Choroid plexus epithelial cell (primary cell): Measurements from ENCODE around the gene ITGB7.
"Not testable (repeated sequence)": the region's sequence is repeated elsewhere in the genome, so short reads cannot be mapped to it uniquely, and the experiment has no call there.

Source experiments
- DNase-seq: peaks from one replicate; pipeline ENCODE4 v3.0.0-alpha.2; 2010; ENCODE audit warnings: low read depth
- H3K4me3 ChIP-seq: 2 replicates; pipeline ENCODE4 v1.5.1; 2011; ENCODE audit warnings: low read depth, mild to moderate bottlenecking, control low read depth, low read length, moderate library complexity
- TF ChIP-seq, protein P1 (sequence below): conservative IDR thresholded peaks from 2 replicates; pipeline ENCODE4 v1.5.1; 2011; ENCODE audit warnings: low read depth, mild to moderate bottlenecking, control low read depth, inconsistent platforms, low read length, moderate library complexity

Gene ITGB7

DNA sequence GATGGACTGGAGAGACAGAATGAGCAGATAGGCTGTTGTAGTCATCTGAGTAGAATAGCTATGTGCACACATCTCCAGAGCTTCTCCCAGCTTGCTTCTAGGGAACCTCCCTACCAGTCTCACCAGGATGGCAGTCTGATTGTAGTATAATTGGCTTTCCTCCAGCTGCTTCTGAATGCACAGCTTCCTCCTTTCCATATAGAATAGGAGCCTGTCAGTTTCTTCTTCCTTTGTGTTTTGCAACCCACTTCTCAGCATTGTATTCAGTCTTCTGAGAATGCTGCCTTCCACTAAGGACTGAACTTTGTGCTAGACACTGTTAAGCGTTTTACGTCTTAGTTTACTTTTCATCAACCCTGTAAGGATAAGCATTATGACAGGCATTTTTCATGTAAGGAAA is 24.1 kb downstream of the ITGB7 start:
- TF ChIP-seq, protein P1, sequence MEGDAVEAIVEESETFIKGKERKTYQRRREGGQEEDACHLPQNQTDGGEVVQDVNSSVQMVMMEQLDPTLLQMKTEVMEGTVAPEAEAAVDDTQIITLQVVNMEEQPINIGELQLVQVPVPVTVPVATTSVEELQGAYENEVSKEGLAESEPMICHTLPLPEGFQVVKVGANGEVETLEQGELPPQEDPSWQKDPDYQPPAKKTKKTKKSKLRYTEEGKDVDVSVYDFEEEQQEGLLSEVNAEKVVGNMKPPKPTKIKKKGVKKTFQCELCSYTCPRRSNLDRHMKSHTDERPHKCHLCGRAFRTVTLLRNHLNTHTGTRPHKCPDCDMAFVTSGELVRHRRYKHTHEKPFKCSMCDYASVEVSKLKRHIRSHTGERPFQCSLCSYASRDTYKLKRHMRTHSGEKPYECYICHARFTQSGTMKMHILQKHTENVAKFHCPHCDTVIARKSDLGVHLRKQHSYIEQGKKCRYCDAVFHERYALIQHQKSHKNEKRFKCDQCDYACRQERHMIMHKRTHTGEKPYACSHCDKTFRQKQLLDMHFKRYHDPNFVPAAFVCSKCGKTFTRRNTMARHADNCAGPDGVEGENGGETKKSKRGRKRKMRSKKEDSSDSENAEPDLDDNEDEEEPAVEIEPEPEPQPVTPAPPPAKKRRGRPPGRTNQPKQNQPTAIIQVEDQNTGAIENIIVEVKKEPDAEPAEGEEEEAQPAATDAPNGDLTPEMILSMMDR, result no peak
- DNase-seq, result no peak
- no peak overlapping the region for H3K4me3 ChIP-seq

DNA sequence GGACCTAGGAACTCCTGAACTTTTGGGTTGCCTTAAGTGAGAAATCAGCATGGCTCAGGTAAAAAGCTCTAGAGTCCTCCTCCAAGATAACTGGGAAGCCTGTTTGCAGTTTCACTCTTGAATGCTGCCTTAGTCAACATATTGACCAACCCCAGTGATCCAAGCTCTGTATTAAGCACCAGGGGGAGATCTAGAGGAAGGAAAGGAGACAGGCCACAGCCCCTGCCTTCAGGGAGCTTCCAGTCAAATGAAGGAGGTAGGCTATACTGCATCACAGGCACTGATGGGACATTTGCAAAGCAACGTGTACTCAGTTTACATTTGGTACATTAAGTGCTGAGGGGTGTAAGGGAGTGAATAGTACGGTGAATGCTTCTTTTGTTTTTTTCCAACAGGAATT is 25.1 kb downstream of the ITGB7 start:
- peak overlapping the region; percentile 86 for H3K4me3 ChIP-seq
- TF ChIP-seq, protein P1, result peak; percentile 5
- no peak for DNase-seq

DNA sequence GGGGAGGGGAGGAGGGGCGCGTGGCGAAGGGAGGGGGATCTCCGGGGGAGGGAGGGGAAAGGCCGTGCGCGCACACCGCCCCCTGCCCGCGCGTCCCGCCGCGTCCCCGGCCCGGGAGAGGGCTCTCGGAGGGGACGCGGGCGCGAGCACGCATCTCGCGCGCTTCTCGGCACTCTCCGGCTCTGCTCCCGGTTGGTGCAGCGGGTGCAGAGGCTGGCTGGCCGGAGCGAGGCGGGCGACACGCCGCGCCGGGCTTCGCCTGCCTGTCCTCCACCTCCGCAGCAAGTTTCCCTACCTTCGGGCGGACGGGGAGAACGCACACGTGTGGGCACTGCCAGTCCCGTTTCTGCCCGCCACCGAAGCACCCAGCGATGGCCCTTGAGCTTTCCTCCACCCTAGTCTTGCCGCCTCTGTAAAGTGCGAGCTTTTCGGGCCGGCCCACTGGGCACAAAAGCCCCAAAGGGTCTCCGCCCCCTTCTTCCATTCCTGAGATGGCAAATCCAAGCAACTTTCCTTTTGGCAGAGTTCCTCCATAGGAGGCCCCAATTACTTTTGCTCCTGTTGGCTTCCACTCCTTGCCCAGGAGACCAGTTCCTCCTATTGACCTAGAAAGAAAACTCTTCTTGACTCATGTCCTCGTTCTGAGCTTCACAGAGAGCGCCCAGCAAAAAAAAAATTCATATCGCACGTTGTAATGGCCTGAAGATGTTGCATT is 26.0 kb downstream of the ITGB7 start:
- TF ChIP-seq, protein P1, result no peak
- DNase-seq, result peak; percentile 80
- peak overlapping the region; percentile 86 for H3K4me3 ChIP-seq

DNA sequence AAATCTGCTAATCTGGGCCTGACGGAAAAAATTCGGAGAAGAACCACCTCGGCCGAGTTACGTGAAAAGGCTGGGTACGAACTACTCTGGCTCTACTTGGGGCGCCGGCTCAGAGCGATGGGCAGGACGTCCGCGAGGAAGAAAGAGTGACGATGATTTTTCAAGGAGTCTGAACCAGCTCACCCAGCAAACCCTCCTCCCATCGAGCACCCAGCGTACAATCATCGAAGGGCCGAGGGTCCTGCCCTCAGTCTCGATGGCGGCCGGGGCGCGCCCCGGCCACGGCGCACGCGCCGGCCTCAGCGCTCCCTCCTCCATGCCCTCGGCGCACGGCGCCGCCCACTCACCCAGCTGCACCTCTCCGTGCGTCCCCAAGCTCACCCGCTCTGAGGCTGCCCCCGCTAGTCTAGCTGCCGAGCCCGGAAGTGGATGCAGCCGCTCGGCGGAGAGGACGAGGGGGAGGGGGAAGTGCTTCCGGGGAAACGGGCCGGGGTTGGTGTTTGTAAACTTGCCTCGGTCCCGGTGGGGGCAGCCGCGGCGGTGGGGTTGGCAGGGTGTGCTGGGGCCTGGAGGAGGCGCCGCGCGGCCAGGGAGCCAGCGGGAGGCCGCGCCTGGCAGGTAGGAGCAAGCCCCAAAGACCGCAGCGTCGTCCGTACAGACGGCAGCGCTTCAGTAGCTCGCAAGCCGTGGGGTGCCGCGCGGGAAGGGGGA is 26.7 kb downstream of the ITGB7 start, which contains the start of the genes CSAD and ZNF740:
Gene CSAD (minus strand): TSS at position 706 of the 711 bp plus-strand sequence. CDS start 7,455 bp downstream, outside the sequence.
Gene ZNF740 (plus strand): TSS at position 503 of the 711 bp plus-strand sequence. CDS start 1,262 bp downstream, outside the sequence.
- DNase-seq, result peak; percentile 98
- TF ChIP-seq, protein P1, result no peak
- H3K4me3 ChIP-seq, result peak within 1 kb of the TSS; percentile 86

DNA sequence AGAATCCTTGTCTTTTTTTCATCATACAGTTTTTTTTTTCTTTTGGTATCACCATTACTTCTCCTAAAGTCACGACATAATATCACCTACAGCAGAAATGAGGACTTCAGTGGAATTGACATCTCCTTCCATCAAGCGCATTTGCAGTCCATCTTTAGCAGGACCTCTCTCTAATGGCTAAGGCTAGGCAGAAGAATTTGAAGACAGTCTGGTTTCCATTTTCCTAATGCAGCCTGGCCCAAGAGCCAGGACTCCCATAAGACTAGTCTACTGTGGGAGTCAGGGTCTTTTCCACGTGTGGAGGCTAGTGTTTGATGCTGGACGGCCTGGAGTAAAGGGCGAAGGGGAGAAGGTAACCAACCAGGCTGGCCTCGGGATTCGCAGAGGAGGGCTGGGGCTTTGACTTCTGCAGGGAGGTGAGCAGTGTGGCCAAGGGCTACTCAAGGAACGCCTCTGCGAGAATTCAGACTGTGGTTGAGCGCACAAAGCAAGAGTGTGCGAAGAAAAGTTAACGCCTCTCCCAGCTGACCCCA is 27.3 kb downstream of the ITGB7 start:
- peak overlapping the region; percentile 86 for H3K4me3 ChIP-seq
- TF ChIP-seq, protein P1, result no peak
- no peak for DNase-seq

DNA sequence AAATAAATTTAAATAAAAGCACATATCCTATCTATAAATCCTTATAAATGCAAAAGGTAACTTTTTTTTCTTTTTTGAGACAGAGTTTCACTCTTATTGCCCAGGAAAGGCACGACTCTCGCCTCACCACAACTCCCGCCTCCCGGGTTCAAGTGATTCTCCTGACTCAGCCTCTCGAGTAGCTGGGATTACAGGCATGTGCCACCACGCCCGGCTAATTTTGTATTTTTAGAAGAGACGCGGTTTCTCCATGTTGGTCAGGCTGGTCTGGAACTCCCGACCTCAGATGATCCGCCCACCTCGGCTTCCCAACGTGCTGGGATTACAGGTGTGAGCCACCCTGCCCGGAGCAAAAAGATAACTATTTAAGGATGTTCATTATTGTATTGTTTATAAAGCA is 28.2 kb downstream of the ITGB7 start:
- H3K4me3 ChIP-seq, DNase-seq: not testable (repeated sequence)

DNA sequence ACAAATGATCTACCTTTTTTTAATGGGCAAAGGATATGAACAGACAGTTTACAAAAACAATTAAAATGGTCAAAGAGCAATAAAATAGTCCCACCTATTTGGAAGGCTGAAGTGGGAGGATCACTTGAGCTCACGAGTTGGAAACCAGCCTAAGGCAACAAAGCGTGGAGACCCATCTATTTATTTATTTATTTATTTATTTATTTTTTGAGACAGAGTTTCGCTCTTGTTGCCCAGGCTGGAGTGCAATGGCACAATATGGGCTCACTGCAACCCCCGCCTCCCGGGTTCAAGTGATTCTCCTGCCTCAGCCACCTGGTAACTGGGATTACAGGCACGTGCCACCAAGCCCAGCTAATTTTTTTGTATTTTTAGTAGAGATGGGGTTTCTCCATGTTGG is 29.6 kb downstream of the ITGB7 start:
- not testable (repeated sequence) for H3K4me3 ChIP-seq, DNase-seq
